ENCODE measurements around the gene CEACAM19. TPM values are rescaled to one million over a fixed set of nuclear protein-coding genes. Genes with fewer than 3 reads are reported as not detected.
"Not testable (repeated sequence)": the region's sequence is repeated elsewhere in the genome, so short reads cannot be mapped to it uniquely, and the experiment has no call there.

CEACAM19 gene
- total RNA-seq, 1 experiment from 2014 or later, result not detected

- Histone ChIP-seq H3K4me2 (ENCODE audit: low read depth, low read length, poor library complexity, severe bottlenecking) (no peak overlapping the region), H3K27me3 (ENCODE audit: low read length) (no peaks in the 10 kb centered on the region), H4K20me1 (ENCODE audit: insufficient read depth, low read depth, low read length) (no peaks in the 10 kb centered on the region), H3K9ac (ENCODE audit: low read length) (no peak overlapping the region), H3K9me3 (ENCODE audit: low read length) (no peaks in the 10 kb centered on the region), H3K4me3 (ENCODE audit: low read length) (no peak overlapping the region), H3K9me2 (replicated peaks; ENCODE audit: insufficient read depth, low read length) (no peaks in the 10 kb centered on the region), H3K79me2 (ENCODE audit: low read length) (no peaks in the 10 kb centered on the region), H2AFZ (ENCODE audit: low read length) (no peak overlapping the region), H3K27ac (ENCODE audit: low read length) (no peak overlapping the region), H3K4me1 (ENCODE audit: low read length) (no peaks in the 10 kb centered on the region), H3K36me3 (ENCODE audit: insufficient read depth, low read length) (no peaks in the 10 kb centered on the region)
- no peak for DNase-seq
Observed at GRCh38 chr19:44706506-44707236, 35.4 kb downstream of the CEACAM19 start.

- no peak overlapping the region for H3K4me2 ChIP-seq (ENCODE audit: low read depth, low read length, poor library complexity, severe bottlenecking)
- no peaks in the 10 kb centered on the region for H3K79me2 ChIP-seq (ENCODE audit: low read length)
- H3K9me2 ChIP-seq (replicated peaks; ENCODE audit: insufficient read depth, low read length), result no peaks in the 10 kb centered on the region
- no peak for DNase-seq
- H4K20me1 ChIP-seq (ENCODE audit: insufficient read depth, low read depth, low read length), result no peaks in the 10 kb centered on the region
- H3K4me1 ChIP-seq (ENCODE audit: low read length), result no peaks in the 10 kb centered on the region
- H3K27me3 ChIP-seq (ENCODE audit: low read length), result no peaks in the 10 kb centered on the region
- H3K9ac ChIP-seq (ENCODE audit: low read length), result no peak overlapping the region
- H2AFZ ChIP-seq (ENCODE audit: low read length), result no peak overlapping the region
- H3K4me3 ChIP-seq (ENCODE audit: low read length), result no peak overlapping the region
- no peaks in the 10 kb centered on the region for H3K36me3 ChIP-seq (ENCODE audit: insufficient read depth, low read length)
- no peak overlapping the region for H3K27ac ChIP-seq (ENCODE audit: low read length)
- H3K9me3 ChIP-seq (ENCODE audit: low read length), result no peaks in the 10 kb centered on the region
Observed at GRCh38 chr19:44707794-44708193, 36.5 kb downstream of the CEACAM19 start.

- Histone ChIP-seq H3K9me2 (replicated peaks; ENCODE audit: insufficient read depth, low read length) (no peaks in the 10 kb centered on the region), H3K36me3 (ENCODE audit: insufficient read depth, low read length) (no peaks in the 10 kb centered on the region), H3K27ac (ENCODE audit: low read length) (no peak overlapping the region), H3K9me3 (ENCODE audit: low read length) (no peaks in the 10 kb centered on the region), H2AFZ (ENCODE audit: low read length) (no peak overlapping the region), H3K27me3 (ENCODE audit: low read length) (no peaks in the 10 kb centered on the region), H3K9ac (ENCODE audit: low read length) (no peak overlapping the region), H3K4me2 (ENCODE audit: low read depth, low read length, poor library complexity, severe bottlenecking) (no peak overlapping the region), H3K4me1 (ENCODE audit: low read length) (no peaks in the 10 kb centered on the region), H3K4me3 (ENCODE audit: low read length) (no peak overlapping the region), H4K20me1 (ENCODE audit: insufficient read depth, low read depth, low read length) (no peaks in the 10 kb centered on the region), H3K79me2 (ENCODE audit: low read length) (no peaks in the 10 kb centered on the region)
- DNase-seq, result no peak
Observed at GRCh38 chr19:44708940-44709339, 37.7 kb downstream of the CEACAM19 start.

GRCh38 chr19:44709434-44710266 lies 38.4 kb downstream of the CEACAM19 start:
- H3K27me3 ChIP-seq (ENCODE audit: low read length); H3K36me3 ChIP-seq (ENCODE audit: insufficient read depth, low read length); H4K20me1 ChIP-seq (ENCODE audit: insufficient read depth, low read depth, low read length); H3K9me3 ChIP-seq (ENCODE audit: low read length); H3K9ac ChIP-seq (ENCODE audit: low read length); H3K9me2 ChIP-seq (replicated peaks; ENCODE audit: insufficient read depth, low read length); H2AFZ ChIP-seq (ENCODE audit: low read length); H3K79me2 ChIP-seq (ENCODE audit: low read length); DNase-seq; H3K4me3 ChIP-seq (ENCODE audit: low read length); H3K27ac ChIP-seq (ENCODE audit: low read length); H3K4me1 ChIP-seq (ENCODE audit: low read length); H3K4me2 ChIP-seq (ENCODE audit: low read depth, low read length, poor library complexity, severe bottlenecking): not testable (repeated sequence)

GRCh38 chr19:44710483-44710882 lies 39.2 kb downstream of the CEACAM19 start:
- Histone ChIP-seq H3K27ac (ENCODE audit: low read length) (no peak overlapping the region), H3K27me3 (ENCODE audit: low read length) (no peaks in the 10 kb centered on the region), H3K9ac (ENCODE audit: low read length) (no peak overlapping the region), H3K4me3 (ENCODE audit: low read length) (no peak overlapping the region), H2AFZ (ENCODE audit: low read length) (no peak overlapping the region), H3K9me2 (replicated peaks; ENCODE audit: insufficient read depth, low read length) (no peaks in the 10 kb centered on the region), H3K4me2 (ENCODE audit: low read depth, low read length, poor library complexity, severe bottlenecking) (no peak overlapping the region), H4K20me1 (ENCODE audit: insufficient read depth, low read depth, low read length) (no peaks in the 10 kb centered on the region), H3K4me1 (ENCODE audit: low read length) (no peaks in the 10 kb centered on the region), H3K36me3 (ENCODE audit: insufficient read depth, low read length) (no peaks in the 10 kb centered on the region), H3K79me2 (ENCODE audit: low read length) (no peaks in the 10 kb centered on the region), H3K9me3 (ENCODE audit: low read length) (peaks cover 7% of the 10 kb centered on the region)
- DNase-seq, result no peak

- no peaks in the 10 kb centered on the region for H3K36me3 ChIP-seq (ENCODE audit: insufficient read depth, low read length)
- H3K9ac ChIP-seq (ENCODE audit: low read length), result no peak overlapping the region
- H3K9me3 ChIP-seq (ENCODE audit: low read length), result peaks cover 7% of the 10 kb centered on the region
- H3K27ac ChIP-seq (ENCODE audit: low read length), result no peak overlapping the region
- no peak overlapping the region for H3K4me3 ChIP-seq (ENCODE audit: low read length)
- H3K9me2 ChIP-seq (replicated peaks; ENCODE audit: insufficient read depth, low read length), result no peaks in the 10 kb centered on the region
- H3K4me2 ChIP-seq (ENCODE audit: low read depth, low read length, poor library complexity, severe bottlenecking), result no peak overlapping the region
- DNase-seq, result peak; percentile 47
- no peaks in the 10 kb centered on the region for H3K27me3 ChIP-seq (ENCODE audit: low read length)
- H3K4me1 ChIP-seq (ENCODE audit: low read length), result no peaks in the 10 kb centered on the region
- H2AFZ ChIP-seq (ENCODE audit: low read length), result no peak overlapping the region
- no peaks in the 10 kb centered on the region for H4K20me1 ChIP-seq (ENCODE audit: insufficient read depth, low read depth, low read length)
- H3K79me2 ChIP-seq (ENCODE audit: low read length), result no peaks in the 10 kb centered on the region
Observed at GRCh38 chr19:44712864-44713515, 41.7 kb downstream of the CEACAM19 start.

GRCh38 chr19:44714597-44715169 lies 43.4 kb downstream of the CEACAM19 start:
- Histone ChIP-seq H3K36me3 (ENCODE audit: insufficient read depth, low read length) (no peaks in the 10 kb centered on the region), H3K27ac (ENCODE audit: low read length) (no peak overlapping the region), H3K4me2 (ENCODE audit: low read depth, low read length, poor library complexity, severe bottlenecking) (no peak overlapping the region), H3K27me3 (ENCODE audit: low read length) (no peaks in the 10 kb centered on the region), H3K9ac (ENCODE audit: low read length) (no peak overlapping the region), H3K79me2 (ENCODE audit: low read length) (no peaks in the 10 kb centered on the region), H3K9me2 (replicated peaks; ENCODE audit: insufficient read depth, low read length) (no peaks in the 10 kb centered on the region), H3K9me3 (ENCODE audit: low read length) (peaks cover 7% of the 10 kb centered on the region), H3K4me3 (ENCODE audit: low read length) (no peak overlapping the region), H4K20me1 (ENCODE audit: insufficient read depth, low read depth, low read length) (no peaks in the 10 kb centered on the region), H2AFZ (ENCODE audit: low read length) (no peak overlapping the region), H3K4me1 (ENCODE audit: low read length) (no peaks in the 10 kb centered on the region)
- DNase-seq, result no peak

GRCh38 chr19:44717603-44718002 lies 46.3 kb downstream of the CEACAM19 start:
- Histone ChIP-seq H3K4me1 (ENCODE audit: low read length) (peaks cover 5% of the 10 kb centered on the region), H3K27ac (ENCODE audit: low read length) (no peak overlapping the region), H3K27me3 (ENCODE audit: low read length) (no peaks in the 10 kb centered on the region), H2AFZ (ENCODE audit: low read length) (no peak overlapping the region), H3K36me3 (ENCODE audit: insufficient read depth, low read length) (no peaks in the 10 kb centered on the region), H3K4me2 (ENCODE audit: low read depth, low read length, poor library complexity, severe bottlenecking) (no peak overlapping the region), H3K4me3 (ENCODE audit: low read length) (no peak overlapping the region), H3K9me3 (ENCODE audit: low read length) (peaks cover 7% of the 10 kb centered on the region), H4K20me1 (ENCODE audit: insufficient read depth, low read depth, low read length) (no peaks in the 10 kb centered on the region), H3K79me2 (ENCODE audit: low read length) (no peaks in the 10 kb centered on the region), H3K9ac (ENCODE audit: low read length) (no peak overlapping the region), H3K9me2 (replicated peaks; ENCODE audit: insufficient read depth, low read length) (no peaks in the 10 kb centered on the region)
- no peak for DNase-seq

Data from Karpas-422 (cell line).